NCI-H1048 (cell line): ENCODE data around the gene VARS1.
"Not testable (repeated sequence)": the region's sequence is repeated elsewhere in the genome, so short reads cannot be mapped to it uniquely, and the experiment has no call there.

Source experiments
- DNase-seq: peaks from one replicate; lab custom pipeline; 2025; lab: John Stamatoyannopoulos, UW

The VARS1 gene

DNA sequence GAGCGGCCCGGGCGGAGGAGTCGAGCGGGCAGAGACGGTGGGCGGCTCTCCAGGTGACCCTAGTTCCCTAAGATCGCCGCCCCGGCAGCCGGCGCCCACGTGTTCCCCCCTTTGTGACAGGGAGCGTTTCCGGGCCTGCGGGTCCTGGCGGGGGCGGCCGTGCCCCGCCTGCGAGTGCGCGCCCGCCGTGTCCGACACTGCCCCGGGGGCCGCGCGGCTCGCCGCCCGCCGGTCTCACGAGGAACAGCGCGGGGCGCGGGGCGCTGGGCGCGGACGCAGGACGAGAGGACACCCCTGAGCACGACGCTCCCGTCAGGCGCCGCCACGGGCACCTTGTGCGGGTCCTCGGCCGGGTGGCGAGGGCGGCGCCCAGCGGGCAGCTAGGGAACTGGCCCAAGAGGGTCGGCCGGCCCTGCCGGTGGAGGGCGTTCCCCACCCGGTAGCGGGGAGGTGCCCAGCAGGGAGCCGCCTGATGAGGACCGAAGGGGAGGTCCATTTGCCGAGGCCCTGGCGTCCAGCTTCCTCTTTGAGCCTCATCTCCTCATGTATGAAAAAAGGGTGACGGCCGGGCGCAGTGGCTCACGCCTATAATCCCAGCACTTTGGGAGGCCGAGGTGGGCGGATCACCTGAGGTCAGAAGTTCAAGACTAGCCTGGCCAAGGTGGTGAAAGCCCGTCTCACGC, at the start of gene VARS1:
TSS of gene VARS1 (minus strand) at position 137 of the 683 bp plus-strand sequence. CDS start 535 bp downstream, outside the sequence.
- DNase-seq: peak; percentile 49

DNA sequence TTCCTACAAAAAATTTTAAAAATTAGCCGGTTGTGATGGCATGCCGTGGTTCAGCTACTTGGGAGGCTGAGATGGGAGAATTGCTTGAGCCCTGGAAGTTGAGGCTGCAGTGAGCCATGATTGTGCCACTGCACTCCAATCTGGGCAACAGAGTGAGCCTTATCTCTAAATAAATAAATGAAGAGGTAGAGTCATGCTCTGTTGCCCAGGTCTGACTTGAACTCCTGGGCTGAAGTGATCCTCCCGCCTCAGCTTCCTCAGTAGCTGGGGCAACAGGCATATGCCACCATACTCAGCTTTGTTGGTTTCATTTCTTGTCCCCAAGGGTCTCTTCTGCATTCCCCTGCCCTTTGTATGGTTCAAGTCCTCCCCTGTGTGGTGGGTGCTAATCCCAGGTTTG, 49.0 kb upstream of the VARS1 start:
- DNase-seq: no peak

DNA sequence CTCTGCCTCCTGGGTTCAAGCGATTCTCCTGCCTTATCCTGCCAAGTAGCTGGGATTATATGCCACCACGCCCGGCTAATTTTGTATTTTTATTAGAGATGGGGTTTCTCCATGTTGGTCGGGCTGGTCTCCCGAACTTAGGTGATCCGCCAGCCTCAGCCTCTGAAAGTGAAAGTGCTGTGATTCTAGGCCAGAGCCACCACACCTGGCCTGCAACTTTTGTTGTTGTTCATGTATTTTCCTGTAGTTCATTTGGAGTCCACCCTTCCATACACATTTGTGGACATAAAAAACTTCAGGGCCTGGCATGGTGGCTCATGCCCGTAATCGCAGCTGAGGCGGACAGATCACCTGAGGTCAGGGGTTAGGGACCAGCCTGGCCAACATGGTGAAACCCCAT, 46.5 kb upstream of the VARS1 start:
- no peak for DNase-seq

DNA sequence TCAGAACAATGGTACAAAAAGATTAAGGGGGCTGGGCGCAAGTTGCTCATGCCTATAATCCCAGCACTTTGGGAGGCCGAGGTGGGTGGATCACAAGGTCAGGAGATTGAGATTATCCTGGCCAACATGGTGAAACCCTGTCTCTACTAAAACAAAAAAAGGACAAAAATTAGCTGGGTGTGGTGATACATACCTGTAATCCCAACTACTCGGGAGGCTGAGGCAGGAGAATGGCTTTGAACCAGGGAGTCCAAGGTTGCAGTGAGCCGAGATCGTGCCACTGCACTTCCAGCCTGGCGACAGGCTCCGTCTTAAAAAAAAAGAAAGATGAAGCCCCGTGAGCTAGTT, 44.2 kb upstream of the VARS1 start:
- DNase-seq: not testable (repeated sequence)

DNA sequence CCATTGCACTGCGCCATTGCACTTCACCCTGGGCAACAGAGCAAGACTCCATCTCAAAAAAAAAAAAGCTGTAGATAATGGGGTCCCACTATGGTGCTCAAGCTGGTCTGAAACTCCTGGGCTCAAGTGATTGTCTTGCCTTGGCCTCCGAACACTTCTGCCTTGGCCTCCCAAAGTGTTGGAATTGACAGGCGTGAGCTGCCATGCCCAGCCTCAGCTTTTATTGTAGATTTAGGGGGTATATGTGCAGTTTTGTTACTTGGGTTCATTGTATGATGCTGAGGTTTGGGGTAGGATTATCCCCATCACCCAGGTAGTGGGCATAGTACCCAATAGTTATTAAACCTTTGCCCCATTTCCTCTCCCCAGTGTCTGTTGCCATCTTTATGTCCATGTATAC, 43.4 kb upstream of the VARS1 start:
- no peak for DNase-seq

DNA sequence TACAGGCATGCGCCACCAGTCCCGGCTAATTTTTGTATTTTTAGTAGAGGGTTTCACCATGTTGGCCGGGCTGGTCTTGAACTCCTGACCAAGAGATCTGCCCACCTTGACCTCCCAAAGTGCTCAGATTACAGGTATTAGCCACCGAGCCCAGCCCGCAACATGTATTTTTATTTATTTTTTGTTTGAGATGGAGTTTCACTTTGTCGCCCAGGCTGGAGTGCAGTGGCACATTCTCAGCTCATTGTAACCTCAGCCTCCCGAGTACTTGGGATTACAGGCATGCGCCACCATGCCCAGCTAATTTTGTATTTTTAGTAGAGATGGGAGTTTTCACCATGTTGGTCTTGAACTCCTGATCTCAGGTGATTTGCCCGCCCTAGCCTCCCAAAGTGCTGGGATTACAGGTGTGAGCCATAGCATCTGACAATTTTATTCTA, 42.6 kb upstream of the VARS1 start:
- DNase-seq: not testable (repeated sequence)

DNA sequence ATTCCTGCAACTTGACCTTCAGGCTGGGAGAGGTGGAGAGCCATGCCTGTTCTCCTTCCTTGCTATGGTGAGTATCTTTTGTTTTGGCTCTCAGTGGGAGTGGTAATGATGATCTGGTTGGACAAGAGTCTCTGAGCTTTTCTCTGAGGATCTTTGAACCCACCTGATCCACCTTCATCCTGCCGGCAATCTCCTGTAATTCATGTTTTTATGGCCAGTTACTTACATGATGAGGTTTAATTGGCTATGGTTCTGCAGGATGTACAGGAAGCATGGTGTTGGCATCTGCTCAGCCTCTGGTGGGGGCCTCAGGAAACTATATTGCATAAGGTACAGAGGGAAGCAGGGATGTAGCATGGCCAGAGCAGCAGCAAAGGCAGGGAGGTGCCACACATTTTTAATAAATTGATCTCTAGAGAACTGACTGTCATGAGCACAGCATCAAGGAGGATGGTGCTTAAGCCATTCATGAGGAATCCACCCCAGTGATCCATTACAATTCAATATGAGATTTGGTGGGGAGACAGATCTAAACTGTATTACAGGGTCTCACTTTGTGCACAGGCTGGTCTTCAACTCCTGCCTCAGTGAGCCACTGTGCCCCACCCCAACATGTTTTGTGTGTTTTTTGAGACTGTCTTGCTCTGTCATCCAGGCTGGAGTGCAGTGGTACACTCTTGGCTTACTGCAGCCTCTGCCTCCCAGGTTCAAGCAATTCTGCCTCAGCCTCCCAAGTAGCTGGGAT, 42.0 kb upstream of the VARS1 start:
- no peak for DNase-seq

DNA sequence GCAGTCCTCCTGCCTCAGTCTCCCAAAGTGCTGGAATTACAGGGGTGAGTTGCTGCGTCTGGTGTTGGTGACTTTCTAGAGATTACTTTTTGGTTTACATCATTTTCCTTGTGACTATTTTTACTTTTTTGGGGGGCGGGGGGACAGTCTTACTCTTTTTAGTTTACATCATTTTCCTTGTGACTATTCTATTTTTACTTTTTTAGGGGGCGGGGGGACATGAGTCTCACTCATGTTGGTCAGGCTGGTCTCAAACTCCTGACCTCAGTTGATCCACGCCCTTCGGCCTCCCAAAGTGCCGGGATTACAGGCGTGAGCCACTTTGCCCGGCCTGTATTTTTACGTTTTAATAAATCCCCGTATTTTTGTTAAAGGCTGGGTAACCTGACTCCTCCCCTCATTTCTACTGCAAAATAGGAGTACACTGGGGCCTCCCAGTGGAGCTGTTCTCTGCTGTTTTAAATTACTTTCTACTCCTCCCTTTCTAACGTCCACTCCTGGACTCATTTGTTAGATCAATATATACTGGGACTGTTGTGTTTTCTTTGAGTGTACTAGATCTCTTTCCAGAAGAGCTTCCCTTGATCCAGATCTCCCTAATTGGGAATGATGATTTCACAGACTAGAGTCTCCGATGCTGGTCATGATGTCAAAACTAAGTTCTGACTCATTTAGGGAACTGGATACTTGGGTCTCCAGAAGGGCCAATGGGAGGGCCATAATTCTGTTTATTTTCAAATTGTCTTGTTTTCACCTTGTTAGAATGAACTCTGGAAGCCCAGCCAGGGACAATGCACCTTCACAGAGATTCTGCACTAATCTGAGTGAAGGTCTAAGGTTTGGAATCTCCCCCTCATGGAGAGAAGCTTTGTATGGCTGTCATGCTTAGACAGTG, 41.2 kb upstream of the VARS1 start:
- DNase-seq: no peak

DNA sequence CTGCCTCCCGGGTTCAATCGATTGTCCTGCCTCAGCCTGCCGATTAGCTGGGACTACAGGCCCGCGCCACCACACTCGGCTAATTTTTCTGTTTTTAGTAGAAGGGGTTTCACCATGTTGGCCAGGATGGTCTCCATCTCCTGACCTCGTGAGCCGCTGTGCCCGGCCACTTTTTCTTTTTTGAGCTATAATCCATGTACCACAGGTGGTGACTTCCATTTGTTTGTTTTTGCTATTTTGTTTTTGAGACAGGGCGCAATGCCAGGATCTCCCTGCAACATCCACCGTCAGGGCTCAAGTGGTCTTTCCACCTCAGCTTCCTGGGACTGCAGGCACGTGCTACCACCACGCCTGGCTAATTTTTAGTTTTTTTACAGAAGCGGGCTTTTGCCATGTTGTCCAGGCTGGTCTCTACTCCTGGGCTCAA, 40.5 kb upstream of the VARS1 start:
- no peak for DNase-seq

DNA sequence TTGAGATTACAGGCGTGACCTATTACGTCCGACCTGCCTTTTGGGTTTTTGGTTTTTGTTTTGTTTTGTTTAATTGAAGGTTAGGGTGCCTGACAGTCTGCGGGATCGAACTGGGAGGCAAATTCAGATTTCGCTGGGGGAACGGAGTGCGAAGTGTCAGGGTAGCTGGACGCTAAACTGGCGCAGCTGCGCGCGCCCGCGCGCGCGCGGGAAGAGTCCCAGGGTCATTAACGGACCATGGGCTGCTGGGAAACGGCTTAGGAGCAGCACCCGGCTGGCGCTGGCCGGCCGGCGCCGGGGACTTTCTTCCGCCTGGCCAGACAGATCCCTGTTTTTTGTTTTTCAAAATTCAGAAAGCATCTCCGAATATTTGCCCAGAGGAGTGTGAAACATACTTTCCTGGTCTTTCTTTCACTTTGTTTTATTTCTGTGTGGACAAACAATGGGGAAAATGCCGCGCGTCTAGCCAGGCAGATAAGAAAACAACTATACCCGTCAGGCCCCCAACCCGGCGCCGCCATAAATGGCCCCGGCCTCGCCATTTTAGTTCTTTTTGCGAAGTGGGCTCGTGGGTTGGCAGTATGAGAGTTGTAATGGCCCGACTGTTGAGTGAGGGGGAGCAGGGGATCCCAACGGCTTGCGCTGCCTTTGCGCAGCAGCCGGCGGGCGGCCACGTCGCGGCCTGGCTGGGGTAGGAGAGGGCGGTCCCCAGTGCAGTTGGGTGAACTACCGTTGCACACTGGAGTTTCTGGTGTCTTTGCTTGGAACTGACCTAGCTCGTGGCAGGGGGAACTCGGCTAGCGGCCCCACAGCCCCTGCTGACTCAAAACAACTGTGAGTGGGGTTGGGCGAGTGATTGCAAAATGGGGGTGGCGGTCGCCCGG, 39.1 kb upstream of the VARS1 start:
- peak; percentile 68 for DNase-seq

DNA sequence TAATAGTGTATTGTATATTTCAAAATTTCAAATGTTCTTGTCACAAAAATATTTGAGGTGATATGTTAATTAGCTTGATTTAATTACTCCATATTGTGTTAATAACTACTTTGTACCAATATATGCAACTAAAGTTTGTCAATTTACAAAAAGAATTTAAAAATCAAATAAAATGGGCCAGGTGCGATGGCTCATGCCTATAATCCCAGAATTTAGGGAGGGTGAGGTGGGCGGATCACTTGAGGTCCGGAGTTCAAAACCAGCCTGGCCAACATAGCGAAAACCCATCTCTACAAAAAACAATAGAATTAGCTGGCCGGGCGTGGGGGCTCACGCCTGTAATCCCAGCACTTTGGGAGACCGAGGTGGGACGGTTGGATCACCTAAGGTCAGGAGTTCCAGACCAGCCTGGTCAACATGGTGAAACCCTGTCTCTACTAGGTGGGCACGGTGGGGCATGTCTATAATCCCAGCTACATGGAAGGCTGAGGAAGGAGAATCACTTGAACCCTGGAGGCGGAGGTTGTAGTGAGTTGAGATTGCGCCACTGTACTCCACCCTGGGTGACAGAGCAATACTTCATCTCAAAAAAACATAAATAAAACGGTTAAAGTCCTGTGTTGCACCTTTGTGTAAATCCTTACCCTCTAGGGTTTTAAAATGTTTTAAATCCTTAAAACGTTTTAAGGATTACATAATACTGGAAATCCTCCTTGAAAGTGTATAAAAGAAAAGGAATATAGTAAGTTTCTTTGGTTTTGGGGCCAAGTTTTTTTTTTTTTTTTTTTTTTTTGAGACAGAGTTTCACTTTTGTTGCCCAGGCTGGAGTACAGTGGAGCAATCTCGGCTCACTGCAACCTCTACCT, 36.0 kb upstream of the VARS1 start:
- DNase-seq: no peak

DNA sequence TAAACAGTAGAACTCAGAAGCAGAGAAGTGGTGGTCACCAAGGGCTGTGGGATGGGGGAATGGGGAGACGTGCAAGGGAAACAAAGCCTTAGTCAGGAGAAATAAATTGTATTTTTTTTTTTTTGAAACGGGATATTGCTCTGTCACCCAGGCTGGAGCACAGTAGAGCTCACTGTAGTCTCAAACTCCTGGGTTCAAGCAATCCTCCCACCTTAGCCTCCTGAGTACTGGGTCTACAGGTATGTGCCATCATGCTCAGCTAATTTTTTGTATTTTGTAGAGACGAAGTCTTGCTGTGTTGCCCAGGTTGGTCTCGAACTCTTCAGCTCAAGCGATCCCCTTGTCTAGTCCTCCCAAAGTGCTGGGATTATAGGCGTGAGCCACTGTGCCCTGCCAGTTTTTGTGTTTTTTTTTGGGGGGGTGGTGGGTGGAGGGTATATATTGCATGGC, 35.4 kb upstream of the VARS1 start:
- no peak for DNase-seq

DNA sequence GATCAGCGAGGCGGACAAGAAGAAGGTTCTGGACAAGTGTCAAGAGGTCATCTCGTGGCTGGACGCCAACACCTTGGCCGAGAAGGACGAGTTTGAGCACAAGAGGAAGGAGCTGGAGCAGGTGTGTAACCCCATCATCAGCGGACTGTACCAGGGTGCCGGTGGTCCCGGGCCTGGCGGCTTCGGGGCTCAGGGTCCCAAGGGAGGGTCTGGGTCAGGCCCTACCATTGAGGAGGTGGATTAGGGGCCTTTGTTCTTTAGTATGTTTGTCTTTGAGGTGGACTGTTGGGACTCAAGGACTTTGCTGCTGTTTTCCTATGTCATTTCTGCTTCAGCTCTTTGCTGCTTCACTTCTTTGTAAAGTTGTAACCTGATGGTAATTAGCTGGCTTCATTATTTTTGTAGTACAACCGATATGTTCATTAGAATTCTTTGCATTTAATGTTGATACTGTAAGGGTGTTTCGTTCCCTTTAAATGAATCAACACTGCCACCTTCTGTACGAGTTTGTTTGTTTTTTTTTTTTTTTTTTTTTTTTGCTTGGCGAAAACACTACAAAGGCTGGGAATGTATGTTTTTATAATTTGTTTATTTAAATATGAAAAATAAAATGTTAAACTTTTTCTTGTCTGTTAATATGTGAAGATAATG, 34.2 kb upstream of the VARS1 start:
- DNase-seq: no peak

DNA sequence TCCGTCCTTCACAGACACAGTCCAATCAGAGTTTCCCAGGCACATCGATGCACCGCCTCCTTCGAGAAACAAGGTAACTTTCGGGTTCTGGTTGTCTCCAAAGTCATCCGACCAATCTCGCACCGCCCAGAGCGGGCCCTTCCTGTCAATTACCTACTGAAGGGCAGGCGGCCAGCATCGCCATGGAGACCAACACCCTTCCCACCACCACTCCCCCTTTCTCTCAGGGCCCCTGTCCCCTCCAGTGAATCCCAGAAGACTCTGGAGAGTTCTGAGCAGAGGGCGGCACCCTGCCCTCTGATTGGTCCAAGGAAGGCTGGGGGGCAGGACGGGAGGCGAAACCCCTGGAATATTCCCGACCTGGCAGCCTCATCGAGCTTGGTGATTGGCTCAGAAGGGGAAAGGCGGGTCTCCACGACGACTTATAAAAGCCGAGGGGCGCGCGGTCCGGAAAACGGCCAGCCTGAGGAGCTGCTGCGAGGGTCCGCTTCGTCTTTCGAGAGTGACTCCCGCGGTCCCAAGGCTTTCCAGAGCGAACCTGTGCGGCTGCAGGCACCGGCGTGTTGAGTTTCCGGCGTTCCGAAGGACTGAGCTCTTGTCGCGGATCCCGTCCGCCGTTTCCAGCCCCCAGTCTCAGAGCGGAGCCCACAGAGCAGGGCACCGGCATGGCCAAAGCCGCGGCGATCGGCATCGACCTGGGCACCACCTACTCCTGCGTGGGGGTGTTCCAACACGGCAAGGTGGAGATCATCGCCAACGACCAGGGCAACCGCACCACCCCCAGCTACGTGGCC, 31.9 kb upstream of the VARS1 start, which contains the start of gene HSPA1B:
TSS of gene HSPA1B (plus strand) at position 453 of the 794 bp plus-strand sequence. CDS start at position 666, 213 bp downstream.
- peak; percentile 100 for DNase-seq

DNA sequence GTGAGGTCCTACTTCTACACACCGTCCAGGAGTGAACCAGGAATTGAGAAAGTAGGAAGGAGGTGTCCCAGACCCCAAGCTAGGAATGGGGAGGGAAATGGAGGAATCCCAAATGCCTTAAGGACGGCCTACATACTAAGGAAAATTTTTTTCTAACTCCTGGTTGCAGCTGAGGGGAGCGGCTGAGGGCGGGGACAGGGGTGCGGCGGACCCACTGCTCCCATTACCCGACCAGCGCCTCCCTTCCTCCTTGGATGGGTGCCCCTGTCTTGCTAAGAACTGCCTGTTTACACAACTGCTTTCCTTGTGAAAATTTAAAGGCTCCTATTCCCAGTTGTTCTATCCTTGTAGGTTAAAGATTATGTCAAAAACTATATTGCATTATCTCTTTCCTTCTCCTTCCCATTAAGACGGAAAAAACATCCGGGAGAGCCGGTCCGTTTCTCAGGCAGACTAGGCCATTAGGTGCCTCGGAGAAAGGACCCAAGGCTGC, 31.3 kb upstream of the VARS1 start:
- DNase-seq: peak; percentile 57

DNA sequence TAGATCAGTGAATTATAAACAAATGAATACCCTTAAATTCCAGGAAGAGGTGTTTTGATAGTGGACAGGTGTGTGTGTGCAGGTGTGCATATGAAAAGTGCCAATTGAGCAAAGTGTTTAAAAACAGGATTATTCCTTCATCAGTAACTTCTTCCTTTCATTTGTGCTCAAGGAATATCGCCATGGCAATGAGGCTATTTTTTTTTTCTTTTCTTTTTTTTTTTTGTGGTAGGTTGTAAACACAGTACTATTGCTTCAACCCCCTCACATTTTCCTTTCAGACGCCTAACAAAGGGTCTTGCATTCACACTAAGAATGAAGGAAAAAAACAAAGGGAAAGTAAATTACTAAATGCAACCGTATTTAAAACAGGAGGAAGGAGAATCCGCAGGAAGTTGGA, 30.0 kb upstream of the VARS1 start:
- no peak for DNase-seq

DNA sequence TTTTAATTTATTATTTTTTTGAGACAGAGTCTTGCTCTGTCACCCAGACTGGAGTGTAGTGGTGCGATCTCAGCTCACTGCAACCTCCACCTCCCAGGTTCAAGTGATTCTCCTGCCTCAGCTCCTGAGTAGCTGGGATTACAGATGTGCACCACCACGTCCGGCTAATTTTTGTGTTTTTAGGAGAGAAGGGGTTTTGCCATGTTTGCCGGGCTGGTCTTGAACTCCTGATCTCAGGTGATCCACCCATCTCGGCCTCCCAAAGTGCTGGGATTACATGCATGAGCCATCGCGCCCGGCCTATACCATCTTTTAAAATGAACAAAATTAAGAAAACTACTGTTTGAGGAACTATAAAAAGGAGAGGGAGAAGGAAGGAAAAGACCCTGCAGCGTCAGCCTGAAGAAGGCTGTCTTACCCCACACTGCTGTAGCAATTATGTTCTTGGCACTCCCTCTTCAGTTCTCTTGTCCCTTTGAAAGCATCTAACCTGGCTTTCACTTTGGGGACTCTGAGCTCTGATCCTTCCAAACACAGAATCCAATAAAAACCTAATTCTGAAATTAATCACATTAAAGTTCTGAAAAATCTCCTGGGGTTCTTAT, 28.1 kb upstream of the VARS1 start:
- not testable (repeated sequence) for DNase-seq
